GM21390 (cell line): ENCODE results near the gene TAF6.
"Not testable (repeated sequence)": the region's sequence is repeated elsewhere in the genome, so short reads cannot be mapped to it uniquely, and the experiment has no call there.

Experiments used
- ATAC-seq: cut with Tn5 transposase; IDR thresholded peaks from one replicate; pipeline ENCODE4 v1.9.1; 2021; ENCODE audit not compliant: unreplicated experiment

TAF6 gene

DNA sequence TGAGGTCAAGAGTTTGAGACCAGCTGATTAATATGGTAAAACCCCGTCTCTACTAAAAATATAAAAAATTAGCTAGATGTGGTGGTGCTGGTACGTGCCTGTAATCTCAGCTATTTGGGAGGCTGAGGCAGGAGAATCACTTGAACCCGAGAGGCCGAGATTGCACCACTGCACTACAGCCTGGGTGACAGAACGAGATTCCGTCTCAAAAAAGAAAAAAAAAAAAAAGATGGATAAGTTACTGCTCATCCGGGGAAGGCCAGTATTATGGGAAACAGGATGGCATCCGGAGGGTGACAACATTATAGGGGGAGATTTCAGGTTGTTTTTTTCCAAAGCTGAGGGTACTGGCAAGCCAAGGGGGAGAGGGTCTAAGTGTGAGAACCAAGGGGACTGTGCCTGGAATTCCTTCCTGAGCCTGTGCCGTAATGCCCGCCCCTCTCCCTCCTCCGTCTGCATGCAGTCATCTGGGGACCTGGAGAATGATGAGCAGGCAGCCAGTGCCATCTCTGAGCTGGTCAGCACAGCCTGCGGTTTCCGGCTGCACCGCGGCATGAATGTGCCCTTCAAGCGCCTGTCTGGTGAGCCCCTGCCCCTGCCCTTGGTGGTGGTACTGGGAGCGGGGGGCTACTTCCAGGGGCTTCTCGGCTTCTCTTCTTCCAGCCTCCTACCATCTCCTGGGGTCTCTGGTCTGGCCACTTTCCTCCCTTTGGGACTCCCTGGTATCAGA, 33.9 kb upstream of the TAF6 start:
- ATAC-seq = no peak

DNA sequence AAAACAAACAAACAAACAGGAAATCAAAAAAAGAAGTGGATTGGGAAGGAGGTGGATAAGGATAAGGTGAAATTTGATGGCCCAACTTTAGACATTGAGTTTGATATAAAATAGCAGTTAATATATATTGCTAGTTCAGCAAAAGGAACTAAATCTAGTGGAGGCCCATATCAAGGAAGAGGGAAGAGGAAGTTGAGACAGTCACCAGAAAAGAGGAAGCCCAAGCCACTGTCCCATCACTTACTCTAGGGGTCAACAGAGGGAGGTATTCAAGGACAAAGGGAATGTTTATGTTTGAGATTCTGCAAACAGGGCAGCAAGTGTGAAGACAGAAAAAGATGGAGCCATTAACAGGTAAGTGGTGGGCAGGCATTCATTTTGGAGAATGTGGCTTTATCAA, 33.2 kb upstream of the TAF6 start:
- no peak for ATAC-seq

- ATAC-seq = peak; percentile 98
These were observed 29.6 kb upstream of the TAF6 start, which contains the start of gene LAMTOR4 for GRCh38 chr7:100148559-100149328. TSS of gene LAMTOR4 (plus strand) at chr7:100148918. CDS start at chr7:100148973, 55 bp downstream.

DNA sequence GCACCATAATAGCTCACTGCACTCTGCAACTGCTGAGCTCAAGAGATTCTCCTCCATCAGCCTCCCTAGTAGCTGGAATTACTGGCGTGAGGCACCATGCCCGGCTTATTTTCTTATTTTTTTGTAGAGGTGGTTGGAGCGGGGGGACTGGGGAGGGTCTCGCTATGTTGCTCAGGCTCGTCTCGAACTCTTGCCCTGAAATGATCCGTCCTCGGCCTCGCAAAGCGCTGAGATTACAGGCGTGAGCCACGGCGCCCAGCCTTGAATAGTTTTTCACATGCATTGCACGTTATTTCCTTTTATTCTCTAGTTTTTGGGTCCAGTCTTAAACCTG, 29.0 kb upstream of the TAF6 start:
- ATAC-seq = peak; percentile 3

DNA sequence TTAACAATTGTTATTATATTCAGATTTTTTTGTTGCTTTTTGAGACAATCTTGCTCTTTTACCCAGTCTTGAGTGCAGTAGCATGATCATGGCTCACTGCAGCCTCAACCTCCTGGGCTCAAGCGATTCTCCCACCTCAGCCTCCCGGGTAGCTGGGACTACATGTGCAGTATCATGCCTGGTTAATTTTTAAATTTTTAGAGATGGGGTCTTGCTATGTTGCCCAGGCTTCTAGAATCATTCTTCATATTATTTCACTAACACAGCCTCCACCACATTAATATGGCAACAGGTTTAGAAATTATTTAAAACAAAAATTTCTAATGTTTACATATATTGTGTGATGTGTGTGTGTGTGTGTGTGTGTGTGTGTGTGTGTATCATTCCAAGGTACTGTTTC, 28.1 kb upstream of the TAF6 start:
- no peak for ATAC-seq

DNA sequence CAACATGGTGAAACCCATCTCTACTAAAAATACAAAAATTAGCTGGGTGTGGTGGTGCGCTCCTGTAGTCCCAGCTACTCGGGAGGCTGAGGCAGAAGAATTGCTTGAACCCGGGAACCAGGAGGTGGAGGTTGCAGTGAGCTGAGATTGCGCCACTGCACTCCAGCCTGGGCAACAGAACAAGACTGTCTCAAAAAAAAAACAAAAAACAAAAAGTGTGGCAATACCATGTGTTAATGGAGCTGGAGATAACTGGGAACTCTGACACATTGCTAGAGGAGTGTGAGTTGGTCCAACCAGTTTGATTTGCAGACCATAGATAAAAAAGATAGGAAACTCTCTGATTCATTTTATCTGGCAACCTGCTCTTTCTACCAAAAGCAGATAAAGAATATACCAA, 27.2 kb upstream of the TAF6 start:
- not testable (repeated sequence) for ATAC-seq

DNA sequence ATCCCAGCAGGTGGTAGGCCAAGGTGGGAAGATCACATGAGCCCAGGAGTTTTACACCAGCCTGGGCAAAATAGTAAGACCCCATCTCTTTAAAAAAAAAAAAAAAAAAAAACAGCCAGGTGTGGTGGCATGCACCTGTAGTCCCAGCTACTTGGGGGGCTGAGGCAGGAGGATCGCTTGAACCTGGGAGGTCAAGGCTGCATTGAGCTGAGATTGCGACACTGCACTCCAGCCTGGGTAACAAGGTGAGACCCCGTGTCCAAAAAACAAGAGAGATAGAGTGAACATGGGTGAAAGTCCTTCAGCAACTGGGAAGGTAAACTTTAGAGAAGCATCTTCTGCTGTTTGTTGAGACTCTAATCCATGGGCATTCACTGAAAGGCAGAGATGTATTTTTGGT, 23.3 kb upstream of the TAF6 start:
- no peak for ATAC-seq

DNA sequence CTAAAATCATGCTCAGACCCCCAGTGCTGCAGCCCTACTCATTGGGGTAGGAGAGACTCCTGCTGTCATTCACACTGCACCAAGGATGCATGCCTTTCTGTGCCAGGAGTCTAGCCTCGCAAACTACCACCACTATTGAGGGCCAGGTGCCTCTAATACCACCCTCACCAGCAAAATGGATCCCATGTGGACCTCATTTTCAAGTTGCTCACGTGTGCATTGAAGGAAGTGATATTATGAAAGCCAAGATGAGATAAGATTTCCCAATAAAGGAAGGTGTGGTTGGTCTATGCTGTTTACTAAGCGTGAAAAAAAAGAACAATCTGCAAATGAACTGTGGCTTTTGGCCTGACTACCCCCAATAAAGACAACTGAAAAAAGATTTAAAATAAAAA, 22.4 kb upstream of the TAF6 start:
- no peak for ATAC-seq

GRCh38 chr7:100137851-100138760, 18.9 kb upstream of the TAF6 start:
- no peak for ATAC-seq

DNA sequence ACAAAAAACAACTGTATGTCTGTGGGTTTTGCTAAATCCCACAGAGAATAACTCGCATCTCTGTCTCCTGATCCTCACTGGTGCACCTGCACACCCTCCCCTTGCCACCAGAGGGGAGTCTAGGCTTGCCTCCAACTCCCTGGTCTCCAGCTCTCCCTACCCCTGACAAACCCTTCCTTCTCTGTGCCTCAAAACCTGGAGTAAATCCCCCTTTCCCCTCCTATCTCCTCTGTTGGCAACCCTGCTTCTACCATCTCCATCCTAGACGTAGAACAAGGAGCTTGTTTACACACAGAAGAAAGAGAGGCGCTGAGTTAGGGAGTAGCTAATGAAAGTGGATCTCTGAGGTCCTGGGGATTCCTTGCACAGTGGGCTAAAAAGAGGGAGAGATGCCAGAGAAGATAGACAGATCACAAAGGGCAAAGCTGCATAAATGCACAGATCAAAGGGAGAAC, 13.6 kb upstream of the TAF6 start:
- no peak for ATAC-seq

GRCh38 chr7:100132126-100132525, 13.0 kb upstream of the TAF6 start:
- ATAC-seq = no peak

GRCh38 chr7:100130608-100131453, 11.7 kb upstream of the TAF6 start:
- no peak for ATAC-seq

DNA sequence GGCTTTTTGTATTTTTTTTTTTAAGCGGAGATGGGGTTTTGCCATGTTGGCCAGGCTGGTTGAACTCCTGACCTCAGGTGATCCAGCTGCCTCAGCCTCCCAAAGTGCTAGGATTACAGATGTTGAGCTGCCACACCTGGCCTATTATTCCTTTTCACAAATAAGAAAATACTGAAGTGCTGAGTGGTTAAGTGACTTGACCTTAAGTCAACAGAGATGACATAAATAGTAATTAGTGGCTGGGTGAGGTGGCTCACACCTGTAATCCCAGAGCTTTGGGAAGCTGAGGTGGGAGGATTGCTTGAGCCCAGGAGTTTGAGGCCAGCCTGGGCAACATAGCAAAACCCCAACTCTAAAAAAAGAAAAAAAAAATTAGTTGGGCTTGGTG, 11.1 kb upstream of the TAF6 start:
- ATAC-seq = not testable (repeated sequence)

GRCh38 chr7:100128637-100128963, 9.4 kb upstream of the TAF6 start:
- no peak for ATAC-seq

GRCh38 chr7:100127866-100128636, 8.9 kb upstream of the TAF6 start:
- ATAC-seq = no peak

DNA sequence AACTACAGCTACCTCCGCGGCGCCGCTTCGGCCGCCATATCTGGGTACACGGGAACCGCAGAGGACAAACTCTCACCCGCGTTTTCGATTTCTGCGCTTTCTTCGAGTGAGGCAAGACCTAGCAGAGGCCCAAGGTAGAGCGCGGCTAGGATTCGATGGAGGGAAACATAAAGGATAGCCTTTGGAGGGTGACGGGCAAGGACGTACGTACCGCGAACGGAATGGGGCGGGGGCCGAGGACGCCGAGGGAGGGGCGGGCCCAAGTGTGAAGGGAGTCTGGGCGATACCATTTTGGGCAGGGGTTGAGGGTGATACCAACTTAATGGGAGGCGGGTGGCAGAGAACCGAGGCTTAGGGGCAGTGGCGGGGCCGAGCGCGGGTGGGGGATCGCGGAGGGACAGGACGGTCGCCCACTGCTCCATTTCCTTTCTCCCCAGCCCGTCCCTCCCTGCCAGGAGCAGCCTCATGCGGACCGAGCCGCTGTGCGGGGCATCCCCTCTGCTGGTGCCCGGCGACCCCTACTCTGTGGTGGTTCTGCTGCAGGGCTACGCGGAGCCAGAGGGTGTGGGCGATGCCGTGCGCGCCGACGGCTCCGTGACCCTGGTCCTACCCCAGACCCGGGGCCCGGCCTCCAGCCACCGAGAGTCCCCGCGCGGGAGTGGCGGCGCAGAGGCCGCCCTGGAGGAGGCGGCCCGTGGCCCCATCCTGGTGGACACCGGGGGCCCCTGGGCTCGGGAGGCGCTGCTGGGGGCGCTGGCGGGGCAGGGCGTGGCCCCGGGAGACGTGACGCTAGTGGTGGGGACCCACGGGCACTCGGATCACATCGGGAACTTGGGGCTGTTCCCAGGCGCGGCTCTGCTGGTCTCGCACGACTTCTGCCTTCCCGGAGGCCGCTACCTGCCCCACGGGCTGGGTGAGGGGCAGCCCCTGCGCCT, 8.0 kb upstream of the TAF6 start, which contains the start of gene MBLAC1:
Gene MBLAC1, plus strand, starts transcription at position 37 of the 935 bp plus-strand sequence. Its CDS starts 429 bp downstream, at position 466.
- ATAC-seq = peak; percentile 59

- ATAC-seq = peak; percentile 24
These were observed 7.2 kb upstream of the TAF6 start for GRCh38 chr7:100126239-100126930.
